Prostate gland (tissue), 2 donors: ENCODE results near the gene EDNRA. TPM values are rescaled to one million over a fixed set of nuclear protein-coding genes. Genes with fewer than 3 reads are reported as not detected.
A peak's percentile ranks its signal among the peaks of the same experiment; 100 is the strongest.

Experiments
- DNase-seq: peaks from one replicate; pipeline ENCODE4 v3.0.0-alpha.2; 2019; ENCODE audit warnings: low spot score
- H3K27ac ChIP-seq, 2 donors: fragments of 200-600 bp; sonication (generic); 2 replicates each; pipeline ENCODE4 v1.5.1; 2017 to 2019
- H3K27me3 ChIP-seq: fragments of 200-600 bp; sonication (generic); replicated peaks from 2 replicates; pipeline ENCODE4 v1.5.1; 2019; ENCODE audit not compliant: insufficient read depth
- H3K36me3 ChIP-seq, 2 donors: fragments of 200-600 bp; sonication (generic); 1 replicate in 1 of 2; 2 replicates in 1 of 2; pipeline versions ENCODE4 v1.5.1 to v1.8.1; 2017 to 2019
- H3K4me1 ChIP-seq: fragments of 200-600 bp; sonication (generic); replicated peaks from 2 replicates; pipeline ENCODE4 v1.5.1; 2019
- H3K4me3 ChIP-seq, 2 donors: fragments of 200-600 bp; sonication (generic); 2 replicates each; pipeline ENCODE4 v1.5.1; 2017 to 2019
- H3K9me3 ChIP-seq: fragments of 200-600 bp; sonication (generic); 2 replicates; pipeline ENCODE4 v1.5.1; 2017
- POLR2A ChIP-seq: fragments of 450-650 bp; IDR thresholded peaks from one replicate; pipeline ENCODE4 v1.6.1; 2016; ENCODE audit warnings: antibody characterized with exemption, mild to moderate bottlenecking
- POLR2AphosphoS5 ChIP-seq: sonication (generic); formaldehyde crosslinking; IDR thresholded peaks from one replicate; pipeline ENCODE4 v1.6.1; 2017; ENCODE audit warnings: antibody characterized with exemption
- WGBS: methylation state at CpG from one replicate; pipeline ENCODE4 v1.1.5; 2018; 5-methylcytosine and 5-hydroxymethylcytosine counted together
- intact Hi-C: fragments of 100-400 bp; cut with DNase I; formaldehyde crosslinking; loops from one replicate; pipeline ENCODE4 v1.14.2; 2022
- total RNA-seq, 2 donors: library from RNA; depleted of rRNA; stranded (reverse); fragments of >200 nt; gene quantifications; one replicate each; pipeline ENCODE4 v1.1.0, GENCODE V29; 2016
- TF ChIP-seq, protein P1 (sequence below), 4 experiments: fragments of 200-600 bp in 2 of 4; fragments of 450-650 bp in 2 of 4; sonication (generic) in 2 of 4; IDR thresholded peaks; 1 replicate in 3 of 4; 2 replicates in 1 of 4; pipeline ENCODE4 v1.5.1; 2016 to 2019; ENCODE audit warnings: antibody characterized with exemption in 4 of 4, mild to moderate bottlenecking in 2 of 4, moderate library complexity in 2 of 4

Gene EDNRA
- total RNA-seq, 2 donors from 2014 or later: 17.8 to 27.3 TPM

DNA sequence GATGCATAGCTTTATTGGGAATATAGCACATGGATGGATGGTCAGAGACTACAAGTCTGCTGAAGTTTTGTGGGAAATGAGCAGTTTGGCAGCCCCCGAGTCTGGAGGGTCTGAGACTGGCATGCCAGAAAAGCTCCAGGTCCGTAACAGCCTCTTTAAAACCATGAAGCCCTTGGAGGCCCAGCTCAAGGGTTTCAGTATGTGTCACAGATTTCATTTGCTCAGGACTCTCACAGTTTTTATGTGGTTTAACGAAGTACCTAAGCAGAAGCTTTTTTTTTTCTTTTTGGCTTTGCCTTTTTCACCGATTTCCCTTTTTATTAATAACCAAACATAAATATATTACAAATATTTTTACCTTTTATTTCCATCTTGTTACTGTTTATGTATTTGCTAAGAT lies 105.7 kb downstream of the EDNRA start:
- TF ChIP-seq, protein P1, sequence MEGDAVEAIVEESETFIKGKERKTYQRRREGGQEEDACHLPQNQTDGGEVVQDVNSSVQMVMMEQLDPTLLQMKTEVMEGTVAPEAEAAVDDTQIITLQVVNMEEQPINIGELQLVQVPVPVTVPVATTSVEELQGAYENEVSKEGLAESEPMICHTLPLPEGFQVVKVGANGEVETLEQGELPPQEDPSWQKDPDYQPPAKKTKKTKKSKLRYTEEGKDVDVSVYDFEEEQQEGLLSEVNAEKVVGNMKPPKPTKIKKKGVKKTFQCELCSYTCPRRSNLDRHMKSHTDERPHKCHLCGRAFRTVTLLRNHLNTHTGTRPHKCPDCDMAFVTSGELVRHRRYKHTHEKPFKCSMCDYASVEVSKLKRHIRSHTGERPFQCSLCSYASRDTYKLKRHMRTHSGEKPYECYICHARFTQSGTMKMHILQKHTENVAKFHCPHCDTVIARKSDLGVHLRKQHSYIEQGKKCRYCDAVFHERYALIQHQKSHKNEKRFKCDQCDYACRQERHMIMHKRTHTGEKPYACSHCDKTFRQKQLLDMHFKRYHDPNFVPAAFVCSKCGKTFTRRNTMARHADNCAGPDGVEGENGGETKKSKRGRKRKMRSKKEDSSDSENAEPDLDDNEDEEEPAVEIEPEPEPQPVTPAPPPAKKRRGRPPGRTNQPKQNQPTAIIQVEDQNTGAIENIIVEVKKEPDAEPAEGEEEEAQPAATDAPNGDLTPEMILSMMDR (IDR thresholded peaks at IDR 0.05): no peak
- no peak for TF ChIP-seq POLR2A
- TF ChIP-seq POLR2AphosphoS5: no peak

DNA sequence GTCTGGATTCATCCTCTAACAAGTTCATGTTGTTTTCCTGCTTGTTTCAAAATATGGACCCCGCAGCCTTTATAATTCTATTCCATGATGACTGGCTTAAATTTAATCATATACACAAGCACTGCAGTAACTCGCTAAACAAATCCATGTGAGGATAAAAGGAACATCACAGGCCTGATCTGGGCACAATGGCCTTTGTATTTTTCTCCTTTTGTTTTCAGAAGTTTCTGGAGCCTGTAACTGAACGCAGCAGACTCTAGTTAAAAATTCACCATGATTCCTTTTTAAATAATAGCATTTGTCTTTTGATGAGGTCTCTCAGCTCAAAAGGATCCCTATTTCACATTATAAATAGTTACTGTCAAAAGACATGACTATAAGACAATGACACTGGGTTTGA lies 106.1 kb downstream of the EDNRA start:
- Histone ChIP-seq H3K27ac (no peak overlapping the region), H3K36me3 (no peaks in the 10 kb centered on the region), H3K27me3 (no peaks in the 10 kb centered on the region), H3K4me3 (no peak overlapping the region), H3K4me1 (no peaks in the 10 kb centered on the region), H3K9me3 (no peaks in the 10 kb centered on the region)
- WGBS: 67% methylated on average over 3 of the region's 3 CpGs
- TF ChIP-seq POLR2AphosphoS5 (no peak), POLR2A (no peak)
- TF ChIP-seq, protein P1 (IDR thresholded peaks at IDR 0.05): no peak
- no peak for DNase-seq
- intact Hi-C loops: loop anchor here (5.0 kb wide), 1 partner anchor 60 kb away; no protein-coding TSS in a partner anchor

More for the DNA sequence above, 105.7 kb downstream of the EDNRA start:
- H3K4me1 ChIP-seq: no peaks in the 10 kb centered on the region
- intact Hi-C loops: loop anchor here (5.0 kb wide), 1 partner anchor 59 kb away; no protein-coding TSS in a partner anchor
- no peaks in the 10 kb centered on the region for H3K27me3 ChIP-seq
- no peak overlapping the region for H3K4me3 ChIP-seq
- WGBS: 75% methylated on average over 4 of the region's 4 CpGs
- no peaks in the 10 kb centered on the region for H3K9me3 ChIP-seq
- H3K36me3 ChIP-seq: no peaks in the 10 kb centered on the region
- no peak for DNase-seq
- H3K27ac ChIP-seq: no peak overlapping the region

DNA sequence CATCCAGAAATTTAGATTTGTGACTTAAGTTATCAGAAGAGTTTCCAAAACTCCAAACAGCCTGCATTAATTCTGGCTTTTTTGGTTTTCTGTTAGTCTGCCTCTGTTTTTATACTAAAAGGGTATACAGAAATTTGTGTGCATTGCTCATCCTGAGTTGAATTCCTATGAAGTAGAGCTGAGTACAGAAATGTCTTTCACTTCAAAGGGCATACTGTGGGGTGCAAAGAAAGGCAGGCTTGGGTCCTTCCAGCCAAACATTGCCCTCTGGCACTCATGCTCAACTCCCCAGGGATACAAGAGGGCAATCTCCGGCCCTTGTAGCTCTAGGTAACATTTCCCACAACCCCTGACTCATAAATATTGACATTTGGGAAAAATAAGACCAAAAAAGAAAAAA lies 108.7 kb downstream of the EDNRA start:
- no peaks in the 10 kb centered on the region for H3K4me1 ChIP-seq
- H3K27ac ChIP-seq: no peak overlapping the region
- DNase-seq: no peak
- H3K9me3 ChIP-seq: no peaks in the 10 kb centered on the region
- no peaks in the 10 kb centered on the region for H3K27me3 ChIP-seq
- no peak overlapping the region for H3K4me3 ChIP-seq
- TF ChIP-seq POLR2AphosphoS5 (no peak), POLR2A (no peak)
- TF ChIP-seq, protein P1 (IDR thresholded peaks at IDR 0.05): no peak
- H3K36me3 ChIP-seq: no peaks in the 10 kb centered on the region
- 74% methylated on average over 1 of the region's 1 CpG for WGBS
- intact Hi-C loops: loop anchor here (5.0 kb wide), 1 partner anchor 62 kb away; no protein-coding TSS in a partner anchor

DNA sequence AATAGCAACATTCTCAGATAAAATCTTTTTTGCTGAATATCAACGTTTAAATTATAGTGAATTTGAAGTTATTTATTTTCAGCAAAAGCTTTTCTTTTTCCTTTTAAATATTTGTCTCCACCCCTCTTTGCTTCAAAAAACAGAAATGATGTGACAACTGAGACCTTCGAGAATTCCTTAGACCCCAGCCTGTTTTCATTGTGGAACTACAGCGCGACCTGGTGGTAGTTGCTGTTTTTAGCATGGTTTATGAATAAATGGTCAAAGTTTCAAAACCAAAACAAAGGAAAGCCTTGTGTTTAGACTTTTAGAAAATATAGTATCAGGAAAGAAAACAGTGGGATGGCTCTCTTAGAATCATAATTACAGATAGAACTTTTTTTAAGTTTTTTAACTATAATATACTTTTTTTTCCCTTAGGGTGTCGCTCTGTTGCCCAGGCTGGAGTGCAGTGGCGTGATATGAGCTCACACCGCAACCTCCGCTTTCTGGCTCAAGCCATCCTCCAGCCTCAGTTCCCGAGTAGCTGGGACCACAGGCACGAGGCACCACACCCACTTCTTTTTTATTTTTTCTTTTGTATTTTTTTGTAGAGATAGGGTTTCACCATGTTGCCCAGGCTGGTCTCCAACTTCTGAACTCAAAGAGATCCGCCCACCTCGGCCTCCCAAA lies 109.5 kb downstream of the EDNRA start:
- Histone ChIP-seq H3K27me3 (no peaks in the 10 kb centered on the region), H3K36me3 (no peaks in the 10 kb centered on the region), H3K4me3 (no peak overlapping the region), H3K4me1 (no peaks in the 10 kb centered on the region), H3K9me3 (no peaks in the 10 kb centered on the region), H3K27ac (no peak overlapping the region)
- TF ChIP-seq, protein P1 (IDR thresholded peaks at IDR 0.05): peak; percentile 47 to 75 (median 74)
- no peak for TF ChIP-seq POLR2A
- 43% methylated on average over 12 of the region's 12 CpGs for WGBS
- intact Hi-C loops: loop anchor here (2.0 kb wide), 2 partner anchors 430 to 480 kb away; no protein-coding TSS in a partner anchor
- DNase-seq: peak; percentile 25

DNA sequence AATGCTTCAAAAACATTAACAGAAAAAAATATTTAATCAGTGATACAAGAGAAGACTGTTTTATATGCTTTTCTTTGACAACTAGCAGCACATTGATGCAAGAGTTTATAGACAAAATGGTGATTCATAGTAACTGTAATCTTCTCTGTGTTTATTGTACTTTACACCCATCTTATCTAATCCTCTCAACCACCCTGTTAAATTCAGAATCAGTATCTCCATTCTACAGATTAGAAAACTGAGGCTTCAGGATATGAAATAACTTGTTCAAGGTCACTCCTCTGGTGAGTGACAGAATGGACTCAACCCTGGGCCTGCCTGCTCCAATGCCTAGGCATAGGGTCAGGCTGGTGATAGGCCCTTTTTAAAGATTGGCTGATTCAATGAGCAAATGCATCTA lies 110.2 kb downstream of the EDNRA start:
- no peaks in the 10 kb centered on the region for H3K36me3 ChIP-seq
- H3K27ac ChIP-seq: no peak overlapping the region
- no peaks in the 10 kb centered on the region for H3K27me3 ChIP-seq
- H3K9me3 ChIP-seq: no peaks in the 10 kb centered on the region
- TF ChIP-seq POLR2A (no peak), POLR2AphosphoS5 (no peak)
- TF ChIP-seq, protein P1 (IDR thresholded peaks at IDR 0.05): no peak
- no peak overlapping the region for H3K4me3 ChIP-seq
- H3K4me1 ChIP-seq: no peaks in the 10 kb centered on the region
- intact Hi-C loops: loop anchor here (2.0 kb wide), 2 partner anchors 430 to 480 kb away; no protein-coding TSS in a partner anchor
- DNase-seq: no peak
